Esophagus mucosa (tissue), 1 donor: Measurements from ENCODE around the gene STAMBPL1. TPM values are rescaled to one million over a fixed set of nuclear protein-coding genes. Genes with fewer than 3 reads are reported as not detected.

Experiments
- ATAC-seq: fragments of 200-7000 bp; cut with Tn5 transposase; one replicate; pipeline ENCODE4 v1.9.1; 2020
- total RNA-seq: library from RNA; stranded (reverse); gene quantifications from one replicate; pipeline ENCODE4 v1.2.4, GENCODE V29; 2023
- donor health status: DM: yes; HTN: yes; CAD: no.

Gene STAMBPL1
- total RNA-seq, 1 donor from 2014 or later = 2.5 TPM

GRCh38 chr10:88954458-88955083 is 74.5 kb downstream of the STAMBPL1 start:
- ATAC-seq = no peak

- no peak for ATAC-seq
Measured at GRCh38 chr10:88957381-88957780, 77.3 kb downstream of the STAMBPL1 start.

GRCh38 chr10:88958721-88959120 is 78.7 kb downstream of the STAMBPL1 start:
- ATAC-seq = no peak

DNA sequence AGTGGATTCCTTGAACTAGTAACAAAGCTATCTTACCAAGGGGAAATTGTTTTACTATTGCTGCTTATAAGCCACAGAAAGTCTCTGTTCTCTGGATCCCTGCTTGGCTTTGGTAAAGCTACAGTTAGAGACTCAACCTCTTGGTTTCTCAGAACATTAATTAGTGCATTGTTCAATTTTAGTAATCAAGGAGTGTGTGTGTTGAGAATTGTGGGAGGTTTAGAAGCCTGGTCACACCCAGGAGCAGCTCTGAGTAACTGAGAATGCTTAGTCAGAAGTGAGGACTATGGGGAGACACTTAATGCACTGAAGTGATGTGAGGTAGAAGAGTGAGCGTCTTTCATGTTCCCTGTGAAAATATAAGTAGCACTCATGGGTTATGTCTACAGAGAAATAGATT is 80.8 kb downstream of the STAMBPL1 start:
- ATAC-seq = peak; percentile 71

DNA sequence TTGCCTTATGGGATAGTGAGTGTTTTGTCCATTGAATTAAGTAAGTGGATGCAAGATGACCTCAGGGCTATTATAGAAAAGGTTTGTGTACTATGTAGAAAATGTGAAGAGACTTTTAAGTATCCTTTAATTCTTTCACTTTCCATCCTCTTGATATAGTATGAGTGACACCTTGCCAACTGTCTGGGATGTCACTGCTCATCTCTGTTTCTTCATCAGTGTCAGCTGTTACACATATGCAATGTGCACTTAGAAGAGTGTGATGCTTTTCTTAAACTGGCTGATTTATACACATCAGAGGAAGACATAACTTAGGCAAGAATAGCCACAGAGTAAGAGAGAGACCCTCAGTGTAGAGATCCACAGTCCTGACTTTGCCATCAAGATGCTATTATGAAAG is 81.2 kb downstream of the STAMBPL1 start:
- ATAC-seq = no peak

GRCh38 chr10:88962336-88962735 is 82.3 kb downstream of the STAMBPL1 start:
- no peak for ATAC-seq

DNA sequence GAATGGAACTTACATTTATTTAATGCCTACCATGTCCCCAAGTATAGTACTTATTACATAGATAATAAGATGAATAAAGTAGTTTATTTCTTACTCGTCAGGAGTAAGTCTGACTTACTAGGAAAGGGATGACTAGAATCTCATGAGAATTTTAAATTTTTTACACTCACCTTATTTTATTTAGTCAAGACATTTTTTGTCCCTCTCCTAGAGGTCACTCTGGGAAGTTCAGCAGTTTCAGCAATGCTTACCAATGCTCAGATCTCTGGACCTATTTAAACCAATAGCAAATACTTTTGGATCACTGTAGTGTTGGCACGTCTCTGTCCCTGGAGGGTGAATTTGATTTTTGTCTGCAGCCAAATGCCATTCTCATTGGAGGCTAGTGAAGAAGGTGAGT is 83.3 kb downstream of the STAMBPL1 start:
- no peak for ATAC-seq

- ATAC-seq = no peak
Measured at GRCh38 chr10:88964360-88964759, 84.3 kb downstream of the STAMBPL1 start.

GRCh38 chr10:88964869-88965415 is 84.9 kb downstream of the STAMBPL1 start:
- no peak for ATAC-seq

DNA sequence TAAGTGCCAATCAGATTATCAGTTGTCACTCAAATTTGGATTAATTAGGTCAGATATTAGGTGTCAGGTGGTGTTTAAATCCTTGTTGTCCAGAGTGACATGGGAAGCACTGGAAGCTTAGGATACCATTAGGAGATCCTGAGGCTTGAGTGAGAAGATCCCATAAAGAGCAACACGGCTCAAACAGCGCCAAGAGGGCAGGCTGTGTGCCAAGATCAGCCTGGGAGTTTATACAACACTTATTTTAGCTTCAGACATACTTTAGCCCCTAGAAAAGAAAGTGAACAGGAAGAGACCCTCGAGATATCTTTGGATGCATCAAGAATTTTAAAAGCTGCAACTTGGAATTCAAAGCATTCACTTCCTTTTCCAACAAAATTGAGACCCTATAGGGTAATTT is 86.8 kb downstream of the STAMBPL1 start:
- no peak for ATAC-seq

GRCh38 chr10:88968391-88968790 is 88.3 kb downstream of the STAMBPL1 start:
- ATAC-seq = no peak

DNA sequence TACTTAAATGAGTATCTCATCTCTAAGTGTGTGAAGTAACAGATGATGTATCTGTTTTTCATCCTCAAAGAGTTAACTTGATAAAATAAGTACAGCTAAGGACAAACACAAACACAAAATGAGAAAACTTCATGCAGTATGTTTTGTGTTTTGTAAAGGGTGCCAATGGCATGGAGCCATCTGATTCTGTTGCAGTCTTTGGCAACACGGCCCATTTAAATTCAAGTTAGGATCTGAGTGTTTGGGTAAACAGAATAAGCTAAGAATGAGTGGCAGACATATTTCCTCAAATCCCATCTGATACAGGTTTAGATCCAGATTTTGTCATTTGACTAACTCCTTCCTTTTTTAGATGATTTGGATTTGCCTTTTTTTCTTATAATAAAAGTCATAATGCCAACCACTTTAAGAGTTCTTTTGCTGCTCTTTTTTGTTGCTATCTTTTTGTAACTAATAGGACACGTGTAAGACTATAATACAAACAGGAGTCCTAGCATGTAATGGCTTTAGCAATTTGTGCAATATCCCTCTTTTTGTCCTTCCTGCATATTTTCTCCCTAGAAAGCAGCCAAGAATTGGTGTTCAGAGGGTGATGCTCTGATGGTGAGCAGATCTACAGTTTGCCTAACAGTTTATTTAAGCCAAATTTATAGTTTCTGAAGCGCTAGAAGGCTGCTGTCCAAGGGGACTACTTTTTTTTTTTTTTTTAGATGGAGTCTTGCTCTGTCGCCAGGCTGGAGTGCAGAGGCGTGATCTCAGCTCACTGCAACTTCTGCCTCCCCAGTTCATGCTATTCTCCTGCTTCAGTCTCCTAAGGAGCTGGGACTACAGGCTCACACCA is 91.4 kb downstream of the STAMBPL1 start:
- ATAC-seq = no peak

Other genes starting within 250 kb of the STAMBPL1 start
- gene LIPF, start 215.8 kb upstream of the STAMBPL1 start, total RNA-seq = not detected
- gene LIPK, start 174.0 kb upstream of the STAMBPL1 start, total RNA-seq = 3.3 TPM
- gene LIPN, start 120.2 kb upstream of the STAMBPL1 start, total RNA-seq = 1.4 TPM
- gene LIPM, start 77.5 kb upstream of the STAMBPL1 start, total RNA-seq = not detected
- gene ANKRD22, start 28.4 kb upstream of the STAMBPL1 start, total RNA-seq = 32.9 TPM
- gene ACTA2, start 72.5 kb downstream of the STAMBPL1 start, total RNA-seq = 53.0 TPM
- gene FAS, start 110.6 kb downstream of the STAMBPL1 start, total RNA-seq = 12.2 TPM